Placental epithelial cell (primary cell): Measurements from ENCODE around the gene GPX5. TPM values are rescaled to one million over a fixed set of nuclear protein-coding genes. Genes with fewer than 3 reads are reported as not detected.

Experiments
- total RNA-seq: library from RNA; depleted of rRNA; stranded (reverse); fragments of >200 nt; gene quantifications from 2 replicates; pipeline ENCODE4 v1.2.3, GENCODE V29; 2012

Gene GPX5
- not detected in 2 replicates for total RNA-seq

GRCh38 chr6:28525496-28526039 lies at the start of gene GPX5:
Gene GPX5, plus strand, starts transcription at chr6:28525881. Its CDS starts 133 bp downstream, at chr6:28526014.

GRCh38 chr6:28515676-28516075 lies 10.0 kb upstream of the GPX5 start, which contains the start of gene GPX6:
Gene GPX6, minus strand, starts transcription at chr6:28515793. Its CDS starts 50 bp downstream, at chr6:28515743.

Other genes with a start within 250 kb of the GPX5 start
- 3.5 and 4.8 TPM in 2 replicates for gene PGBD1, start 244.3 kb upstream of the GPX5 start, total RNA-seq
- 2.0 and 2.3 TPM in 2 replicates for gene ZSCAN31, start 189.7 kb upstream of the GPX5 start, total RNA-seq
- 3.9 and 7.9 TPM in 2 replicates for gene ZKSCAN3, start 175.9 kb upstream of the GPX5 start, total RNA-seq
- gene ZSCAN12, start 126.1 kb upstream of the GPX5 start, total RNA-seq: 8.4 and 9.0 TPM in 2 replicates
- 8.2 and 11.0 TPM in 2 replicates for gene ZSCAN23, start 82.4 kb upstream of the GPX5 start, total RNA-seq
- not detected in 2 replicates for gene GPX6, start 10.1 kb upstream of the GPX5 start, total RNA-seq